OCI-LY3 (cell line): Measurements from ENCODE around the gene CHST8.

Source experiments
- H2AFZ ChIP-seq: fragments of 200-600, 300-600 bp; shearing (Covaris generic); 2 replicates; pipeline ENCODE4 v1.6.0; 2014; ENCODE audit warnings: antibody characterized with exemption, low read depth, low read length
- H3K27ac ChIP-seq: fragments of 200-600, 300-600 bp; sonication (generic); 2 replicates; pipeline ENCODE4 v1.5.1; 2014; ENCODE audit warnings: mild to moderate bottlenecking, low read length, moderate library complexity, mixed read lengths
- H3K27me3 ChIP-seq: fragments of 200-600, 300-600 bp; sonication (generic); 2 replicates; pipeline ENCODE4 v1.6.1; 2014; ENCODE audit warnings: low read depth, low read length, mixed read lengths
- H3K36me3 ChIP-seq: fragments of 200-600, 300-600 bp; sonication (generic); replicated peaks from 2 replicates; pipeline ENCODE3; 2014; ENCODE audit warnings: low read depth, low read length, mixed read lengths
- H3K4me1 ChIP-seq: fragments of 300-600, 200-600 bp; sonication (generic); 2 replicates; pipeline ENCODE4 v1.6.1; 2014; ENCODE audit warnings: low read length, mixed read lengths
- H3K4me2 ChIP-seq: fragments of 200-600, 300-600 bp; sonication (generic); 2 replicates; pipeline ENCODE4 v1.6.1; 2014; ENCODE audit warnings: low read length, mixed read lengths
- H3K4me3 ChIP-seq: fragments of 300-600, 200-600 bp; sonication (generic); 2 replicates; pipeline ENCODE4 v1.5.1; 2014; ENCODE audit warnings: antibody characterized with exemption, mild to moderate bottlenecking, low read length, moderate library complexity
- H3K79me2 ChIP-seq: fragments of 300-600, 200-600 bp; shearing (Covaris generic); 2 replicates; pipeline ENCODE4 v1.6.1; 2014; ENCODE audit warnings: mild to moderate bottlenecking, low read length, mixed read lengths
- H3K9ac ChIP-seq: fragments of 300-600, 200-600 bp; shearing (Covaris generic); 2 replicates; pipeline ENCODE4 v1.6.0; 2014; ENCODE audit warnings: mild to moderate bottlenecking, low read length, moderate library complexity
- H3K9me3 ChIP-seq: fragments of 200-600, 300-600 bp; shearing (Covaris generic); 2 replicates; pipeline ENCODE4 v1.6.1; 2014; ENCODE audit warnings: low read length, mixed read lengths; ENCODE audit not compliant: insufficient read depth
- H4K20me1 ChIP-seq: fragments of 200-600, 300-600 bp; sonication (generic); 2 replicates; pipeline ENCODE4 v1.6.1; 2016; ENCODE audit warnings: low read length, mixed read lengths; ENCODE audit not compliant: insufficient read depth
- CTCF ChIP-seq: fragments of 200-600, 300-600 bp; sonication (generic); IDR thresholded peaks from 2 replicates; pipeline ENCODE4 v1.5.1; 2014; ENCODE audit warnings: antibody characterized with exemption, low read length, low read depth
- EZH2phosphoT487 ChIP-seq: fragments of 200-600 bp; shearing (Covaris generic); IDR thresholded peaks from 2 replicates; pipeline ENCODE4 v1.6.1; 2018; ENCODE audit warnings: antibody characterized with exemption, mixed run types, low read depth

The CHST8 gene

GRCh38 chr19:33686262-33686661 is 64.5 kb downstream of the CHST8 start:
- TF ChIP-seq CTCF (no peak), EZH2phosphoT487 (no peak)
- Histone ChIP-seq H3K4me2 (no peak overlapping the region), H3K9me3 (no peaks in the 10 kb centered on the region), H3K79me2 (no peaks in the 10 kb centered on the region), H3K4me3 (no peak overlapping the region), H3K27me3 (0 out of 2 replicates have a peak, but pooled peaks cover 3% of the 10 kb centered on the region), H3K27ac (no peak overlapping the region), H3K9ac (no peak overlapping the region), H4K20me1 (no peaks in the 10 kb centered on the region), H2AFZ (no peak overlapping the region), H3K4me1 (no peaks in the 10 kb centered on the region), H3K36me3 (no peaks in the 10 kb centered on the region)

DNA sequence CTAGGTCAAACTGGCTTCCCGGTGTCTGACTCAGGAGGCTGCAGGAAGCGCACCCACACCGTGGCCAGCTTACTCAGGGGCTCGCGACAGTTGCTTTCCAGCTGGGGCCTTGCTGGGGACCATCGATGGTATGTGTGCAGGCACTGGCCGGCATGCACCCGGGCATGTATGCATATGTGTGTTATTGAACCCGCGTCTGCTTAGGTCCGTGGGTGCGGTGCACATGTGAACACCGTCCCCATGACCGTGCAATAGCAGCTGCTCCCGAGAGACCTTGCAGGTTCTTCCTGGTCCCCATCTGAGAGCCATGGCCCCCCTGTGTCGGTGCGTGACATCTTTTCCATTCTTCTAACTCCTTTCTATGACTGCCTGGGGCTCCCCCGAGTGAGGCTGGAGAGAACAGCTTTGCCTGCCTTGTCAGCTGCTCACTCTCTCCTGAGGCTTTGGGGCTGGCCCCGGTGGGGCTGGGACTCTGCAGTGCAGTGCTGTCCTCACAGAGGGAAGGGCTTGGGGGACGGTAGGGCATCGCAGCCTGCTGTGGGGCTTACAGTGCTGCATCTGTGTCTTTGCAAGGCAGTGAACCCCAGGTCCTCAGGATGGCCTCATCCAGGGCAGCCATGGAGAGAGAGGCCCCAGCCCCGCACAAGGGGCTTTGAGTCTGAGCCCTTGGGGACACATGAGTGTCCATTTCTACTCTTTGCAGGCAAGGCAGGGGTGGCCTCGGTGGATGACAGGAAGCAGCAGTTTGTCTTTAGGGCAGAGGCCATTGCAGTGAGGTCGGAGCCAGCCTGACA is 65.1 kb downstream of the CHST8 start:
- Histone ChIP-seq H2AFZ (no peak overlapping the region), H3K9me3 (no peaks in the 10 kb centered on the region), H3K9ac (no peak overlapping the region), H3K27ac (no peak overlapping the region), H3K4me3 (no peak overlapping the region), H4K20me1 (no peaks in the 10 kb centered on the region), H3K79me2 (no peaks in the 10 kb centered on the region), H3K4me1 (no peaks in the 10 kb centered on the region), H3K36me3 (no peaks in the 10 kb centered on the region), H3K27me3 (no peaks in the 10 kb centered on the region), H3K4me2 (no peak overlapping the region)
- TF ChIP-seq CTCF (no peak), EZH2phosphoT487 (no peak)

DNA sequence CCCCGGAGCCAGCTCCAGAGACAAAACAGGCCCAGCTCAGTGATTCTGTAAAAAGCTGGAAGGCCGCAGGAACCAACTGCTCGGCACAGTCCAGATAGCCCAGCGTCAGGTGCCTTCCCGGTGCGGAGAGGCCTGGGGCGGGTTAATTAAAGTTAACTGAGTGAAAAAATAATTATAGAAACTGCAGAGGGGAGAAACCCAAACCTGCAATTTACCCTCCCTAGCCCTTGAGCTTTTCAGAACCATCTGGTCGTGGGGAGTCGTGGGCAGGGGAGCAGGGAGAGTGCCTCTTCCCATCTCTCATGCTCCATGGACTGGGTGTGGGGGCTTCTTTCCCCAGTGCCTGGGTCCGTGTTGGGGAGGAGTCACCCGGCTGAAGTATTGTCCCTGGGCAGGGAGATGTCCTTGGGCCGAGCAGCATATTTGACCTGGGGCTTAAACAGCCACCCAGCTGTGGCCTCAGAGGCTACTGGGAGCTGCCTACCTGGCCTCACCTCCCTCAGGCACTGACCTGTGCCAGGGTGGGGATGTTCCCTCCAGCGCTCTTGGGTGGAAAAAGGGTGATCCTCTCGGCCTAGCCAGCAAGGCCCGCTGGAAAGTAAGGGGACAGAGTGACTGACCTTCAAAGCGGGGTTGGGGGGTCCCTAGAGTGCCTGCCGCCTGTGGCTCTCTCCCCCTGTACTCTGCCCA is 65.9 kb downstream of the CHST8 start:
- Histone ChIP-seq H3K27ac (no peak overlapping the region), H3K36me3 (no peaks in the 10 kb centered on the region), H3K4me1 (no peaks in the 10 kb centered on the region), H3K9me3 (no peaks in the 10 kb centered on the region), H3K4me2 (no peak overlapping the region), H4K20me1 (no peaks in the 10 kb centered on the region), H3K4me3 (no peak overlapping the region), H3K27me3 (no peaks in the 10 kb centered on the region), H2AFZ (no peak overlapping the region), H3K9ac (no peak overlapping the region), H3K79me2 (no peaks in the 10 kb centered on the region)
- TF ChIP-seq EZH2phosphoT487 (no peak), CTCF (no peak)

- Histone ChIP-seq H3K27ac (no peak overlapping the region), H3K4me2 (no peak overlapping the region), H4K20me1 (no peaks in the 10 kb centered on the region), H2AFZ (no peak overlapping the region), H3K9me3 (no peaks in the 10 kb centered on the region), H3K9ac (no peak overlapping the region), H3K4me1 (no peaks in the 10 kb centered on the region), H3K79me2 (no peaks in the 10 kb centered on the region), H3K27me3 (0 out of 2 replicates have a peak, but pooled peaks cover 1% of the 10 kb centered on the region), H3K36me3 (no peaks in the 10 kb centered on the region), H3K4me3 (no peak overlapping the region)
- TF ChIP-seq EZH2phosphoT487, result no peak
- TF ChIP-seq CTCF, result no peak
These were observed 66.6 kb downstream of the CHST8 start for GRCh38 chr19:33688171-33688992.
